IMR-90 (cell line): ENCODE data around the gene COL27A1. TPM values are rescaled to one million over a fixed set of nuclear protein-coding genes. Genes with fewer than 3 reads are reported as not detected.
A peak's percentile ranks its signal among the peaks of the same experiment; 100 is the strongest.

Experiments
- ATAC-seq: fragments of 200-7000 bp; cut with Tn5 transposase; 2 replicates; pipeline ENCODE4 v1.9.1; 2020; ENCODE audit warnings: low read depth, mild to moderate bottlenecking, moderate library complexity
- BruUV-seq: library from RNA; stranded (reverse); fragments of 400-500 nt; replicated peaks from 2 replicates; lab custom pipeline; 2021; lab: Mats Ljungman, UMichigan
- CTCF ChIA-PET: fragments of 300-600 bp; formaldehyde crosslinking; extraction: SDS; loops from one replicate; lab custom pipeline; 2021; ENCODE audit warnings: antibody characterized with exemption; lab: Yijun Ruan, JAX
- POLR2A ChIA-PET: fragments of 300-600 bp; sonication (Branson Sonifier 250); formaldehyde crosslinking; loops from one replicate; lab custom pipeline; 2022; ENCODE audit warnings: antibody characterized with exemption; ENCODE audit not compliant: unreplicated experiment; lab: Charles Lee
- DNase-seq: peaks from one replicate; pipeline ENCODE4 v3.0.0; 2013
- H2AFZ ChIP-seq: replicated peaks from 2 replicates; pipeline ENCODE3; 2013; ENCODE audit warnings: low read length, mild to moderate bottlenecking; ENCODE audit not compliant: poor library complexity
- H2AK5ac ChIP-seq: 2 replicates; pipeline ENCODE4 v1.6.1; 2013; ENCODE audit warnings: low read depth, low read length, inconsistent platforms
- H2AK9ac ChIP-seq: replicated peaks from 2 replicates; pipeline ENCODE3; 2013; ENCODE audit warnings: mild to moderate bottlenecking, low read depth, low read length, moderate library complexity; ENCODE audit not compliant: poor library complexity
- H2BK120ac ChIP-seq: 2 replicates; pipeline ENCODE4 v1.6.1; 2013; ENCODE audit warnings: low read depth, low read length, inconsistent platforms
- H2BK15ac ChIP-seq: 3 replicates; pipeline ENCODE4 v1.6.1; 2013; ENCODE audit warnings: low read depth, low read length, inconsistent platforms
- H2BK20ac ChIP-seq: 2 replicates; pipeline ENCODE4 v1.6.1; 2013; ENCODE audit warnings: low read depth, mild to moderate bottlenecking, inconsistent platforms, low read length, moderate library complexity
- H2BK5ac ChIP-seq: 2 replicates; pipeline ENCODE4 v1.6.1; 2013; ENCODE audit warnings: mild to moderate bottlenecking, low read depth, low read length, inconsistent platforms; ENCODE audit not compliant: poor library complexity, severe bottlenecking
- H3K14ac ChIP-seq: replicated peaks from 2 replicates; pipeline ENCODE4 v1.6.1; 2013; ENCODE audit warnings: low read depth, low read length, inconsistent platforms
- H3K18ac ChIP-seq: 2 replicates; pipeline ENCODE4 v1.6.1; 2013; ENCODE audit warnings: low read depth, low read length, control low read depth
- H3K23ac ChIP-seq: 2 replicates; pipeline ENCODE4 v1.6.1; 2013; ENCODE audit warnings: low read depth, low read length, inconsistent platforms
- H3K27ac ChIP-seq: 2 replicates; pipeline ENCODE4 v1.5.1; 2013; ENCODE audit warnings: mild to moderate bottlenecking, control low read depth, low read length; ENCODE audit not compliant: insufficient read depth
- H3K27me3 ChIP-seq: 2 replicates; pipeline ENCODE4 v1.6.1; 2013; ENCODE audit warnings: low read length; ENCODE audit not compliant: control insufficient read depth, insufficient read depth
- H3K36me3 ChIP-seq: 2 replicates; pipeline ENCODE4 v1.6.1; 2013; ENCODE audit warnings: low read length, mixed read lengths; ENCODE audit not compliant: control insufficient read depth, insufficient read depth
- H3K4ac ChIP-seq: 2 replicates; pipeline ENCODE4 v1.6.1; 2013; ENCODE audit warnings: low read depth, low read length, inconsistent platforms
- H3K4me1 ChIP-seq: 2 replicates; pipeline ENCODE4 v1.6.1; 2013; ENCODE audit warnings: low read length, mixed read lengths; ENCODE audit not compliant: control insufficient read depth, insufficient read depth
- H3K4me2 ChIP-seq: 2 replicates; pipeline ENCODE4 v1.6.1; 2013; ENCODE audit warnings: low read depth, mild to moderate bottlenecking, control low read depth, low read length, moderate library complexity
- H3K4me3 ChIP-seq: 2 replicates; pipeline ENCODE4 v1.5.1; 2013; ENCODE audit warnings: low read depth, mild to moderate bottlenecking, control low read depth, low read length, moderate library complexity; ENCODE audit not compliant: insufficient read depth
- H3K56ac ChIP-seq: 2 replicates; pipeline ENCODE4 v1.6.1; 2013; ENCODE audit warnings: low read length, inconsistent platforms; ENCODE audit not compliant: insufficient read depth; ENCODE audit errors: extremely low read depth
- H3K79me1 ChIP-seq, 2 experiments: 2 replicates each; pipeline ENCODE4 v1.6.1; 2013; ENCODE audit warnings: low read length in 2 of 2, inconsistent platforms in 1 of 2, low read depth in 1 of 2
- H3K9ac ChIP-seq: 2 replicates; pipeline ENCODE4 v1.6.1; 2013; ENCODE audit warnings: low read depth, low read length, control low read depth
- H3K9me1 ChIP-seq: 2 replicates; pipeline ENCODE4 v1.6.1; 2013; ENCODE audit warnings: low read length, inconsistent platforms; ENCODE audit not compliant: insufficient read depth
- H3K9me3 ChIP-seq: 2 replicates; pipeline ENCODE4 v1.6.1; 2013; ENCODE audit warnings: low read length; ENCODE audit not compliant: control insufficient read depth, insufficient read depth
- H4K20me1 ChIP-seq: 2 replicates; pipeline ENCODE4 v1.6.1; 2013; ENCODE audit warnings: low read length, inconsistent platforms; ENCODE audit not compliant: insufficient read depth
- H4K5ac ChIP-seq: 2 replicates; pipeline ENCODE4 v1.6.1; 2013; ENCODE audit warnings: mild to moderate bottlenecking, low read depth, low read length, control low read depth
- H4K8ac ChIP-seq, 2 experiments: 2 replicates each; pipeline ENCODE4 v1.6.1; 2013; ENCODE audit warnings: low read depth in 2 of 2, low read length in 2 of 2, control low read depth in 1 of 2, inconsistent platforms in 1 of 2
- H4K91ac ChIP-seq: 2 replicates; pipeline ENCODE4 v1.6.1; 2013; ENCODE audit warnings: low read depth, low read length, inconsistent platforms; ENCODE audit not compliant: insufficient read depth
- CEBPB ChIP-seq: IDR thresholded peaks from 2 replicates; pipeline ENCODE4 v1.6.1; 2012; ENCODE audit warnings: low read depth, low read length, improper control_type of control experiment
- CTCF ChIP-seq: conservative IDR thresholded peaks from 2 replicates; pipeline ENCODE4 v1.5.1; 2012; ENCODE audit warnings: mild to moderate bottlenecking, low read depth, low read length, improper control_type of control experiment
- MAZ ChIP-seq: IDR thresholded peaks from 2 replicates; pipeline ENCODE4 v1.6.1; 2012; ENCODE audit warnings: low read depth, mild to moderate bottlenecking, low read length, improper control_type of control experiment, moderate library complexity, borderline replicate concordance
- NFE2L2 ChIP-seq: fragments of 150-350 bp; IDR thresholded peaks from 2 replicates; pipeline ENCODE4 v1.6.1; 2016; ENCODE audit warnings: low read depth, mild to moderate bottlenecking, low read length
- WGBS, 2 experiments: methylation state at CpG; one replicate each; pipeline versions ENCODE4 v1.1.5 to v1.1.7; 2013; ENCODE audit warnings: missing lambda C conversion rate in 2 of 2; ENCODE audit not compliant: insufficient read length in 1 of 2; ENCODE audit errors: extremely low coverage in 2 of 2; 5-methylcytosine and 5-hydroxymethylcytosine counted together
- dilution Hi-C: fragments of 300-500 bp; cut with HindIII; formaldehyde crosslinking; loops from one replicate; pipeline ENCODE4 v1.14.3; 2018; ENCODE audit warnings: low sequenced_read_pairs; ENCODE audit not compliant: unreplicated experiment
- in situ Hi-C: fragments of 300-500 bp; cut with MboI; formaldehyde crosslinking; loops from 3 replicates; pipeline ENCODE4 v1.14.3; 2019; ENCODE audit warnings: low sequenced_read_pairs, inconsistent platforms, mixed read lengths
- intact Hi-C: fragments of 100-400 bp; cut with micrococcal nuclease; formaldehyde crosslinking; loops from 2 replicates; pipeline ENCODE4 v1.10.0; 2022
- polyA plus RNA-seq, 3 experiments: library from polyadenylated mRNA; depleted of rRNA; stranded (reverse); fragments of >200 nt; gene quantifications; 2 replicates each; pipeline ENCODE4 v1.2.3, GENCODE V29; 2012; ENCODE audit warnings: low replicate concordance in 1 of 3
- total RNA-seq: library from RNA; depleted of rRNA; stranded (reverse); fragments of >200 nt; gene quantifications from 2 replicates; pipeline ENCODE4 v1.2.3, GENCODE V29; 2012

COL27A1 gene
- total and polyA plus RNA-seq, 2 of the 4 experiments (the other 2 are of a cell fraction), result 3.2 to 18.3 TPM

GRCh38 chr9:114282926-114283325, 127.6 kb downstream of the COL27A1 start:
- Histone ChIP-seq H2BK20ac (peak overlapping the region; percentile 59; the same call in 1 of the 2 replicates), H2BK15ac (no peak overlapping the region), H3K4me1 (peaks cover 31% of the 10 kb centered on the region), H4K8ac (peak overlapping the region in 1 of 2 experiments; percentile 31; a peak in 1 of 4 replicates), H3K9ac (no peak overlapping the region), H3K4ac (peak overlapping the region; percentile 50; the same call in 1 of the 2 replicates), H3K56ac (no peak overlapping the region), H4K20me1 (no peaks in the 10 kb centered on the region; the same call in 1 of the 2 replicates), H2AFZ (peak overlapping the region; percentile 50), H3K4me3 (no peak overlapping the region), H4K91ac (0 out of 2 replicates have a peak overlapping the region, but pooled peaks have one; percentile 12), H3K23ac (no peak overlapping the region; the same call in 1 of the 2 replicates), H4K5ac (no peak overlapping the region), H2BK5ac (peak overlapping the region; percentile 11), H3K4me2 (no peak overlapping the region), H2AK5ac (no peak overlapping the region), H3K9me1 (peaks cover 48% of the 10 kb centered on the region), H3K14ac (no peak overlapping the region; the same call in 1 of the 2 replicates), H3K36me3 (peaks cover 6% of the 10 kb centered on the region; the same call in 1 of the 2 replicates), H3K9me3 (no peaks in the 10 kb centered on the region), H3K27ac (no peak overlapping the region), H3K18ac (no peak overlapping the region), H3K27me3 (no peaks in the 10 kb centered on the region), H3K79me1 (peaks cover 7 to 44% of the 10 kb centered on the region in 2 experiments; a peak in 3 of 4 replicates), H2BK120ac (0 out of 2 replicates have a peak overlapping the region, but pooled peaks have one; percentile 16), H2AK9ac (peak overlapping the region; percentile 33)
- DNase-seq (peak; percentile 93), ATAC-seq (peak; percentile 33)
- TF ChIP-seq MAZ, result peak; percentile 33; the same call in 1 of the 2 replicates
- TF ChIP-seq CEBPB, result peak; percentile 92
- TF ChIP-seq NFE2L2, result peak; percentile 56; the same call in 1 of the 2 replicates
- TF ChIP-seq CTCF, result no peak
- ChIA-PET CTCF (no interaction called here), POLR2A (no interaction called here)
- WGBS, 2 experiments, result no CpG with 5 or more reads among the region's 5 CpGs
- intact Hi-C loops, result no loop called here
- dilution Hi-C loops, result no loop called here
- in situ Hi-C loops, result no loop called here
- BruUV-seq, result no TSS peak
